Pancreas (tissue), 10 donors: ENCODE data around the gene BAD. TPM values are rescaled to one million over a fixed set of nuclear protein-coding genes. Genes with fewer than 3 reads are reported as not detected.
A peak's percentile ranks its signal among the peaks of the same experiment; 100 is the strongest.

Experiments used
- ATAC-seq, 4 donors: fragments of 200-7000 bp; cut with Tn5 transposase; one replicate each; pipeline versions ENCODE4 v1.8.0 to v1.9.1; 2020; ENCODE audit warnings: mild to moderate bottlenecking in 4 of 4, moderate library complexity in 4 of 4
- DNase-seq, 6 donors: peaks; one replicate each; pipeline ENCODE4 v3.0.0-alpha.2; 2020
- FAIRE-seq: peaks from 2 replicates; lab custom pipeline; 2012; peaks lifted over from hg19 to GRCh38; lab: Jason Lieb, UNC
- H3K27ac ChIP-seq, 4 donors: fragments of 200-600 bp; sonication (generic); 1 replicate in 3 of 4; 2 replicates in 1 of 4; pipeline versions ENCODE4 v1.5.0 to v1.8.0; 2020
- H3K27me3 ChIP-seq, 4 donors: fragments of 200-600 bp; one replicate each; pipeline ENCODE4 v1.8.0; 2021
- H3K36me3 ChIP-seq, 3 donors: fragments of 200-600 bp; sonication (generic) in 1 of 3; one replicate each; pipeline versions ENCODE4 v1.5.0 to v1.8.0; 2020 to 2021
- H3K4me1 ChIP-seq, 3 donors: fragments of 200-600 bp; one replicate each; pipeline ENCODE4 v1.8.0; 2021
- H3K4me3 ChIP-seq, 4 donors: fragments of 200-600 bp; sonication (generic) in 2 of 4; one replicate each; pipeline versions ENCODE4 v1.5.0 to v1.8.0; 2020 to 2021
- H3K9me3 ChIP-seq, 4 donors: fragments of 200-600 bp; one replicate each; pipeline ENCODE4 v1.8.0; 2021
- CTCF ChIP-seq, 4 donors: fragments of 200-600 bp; sonication (generic) in 3 of 4; IDR thresholded peaks; one replicate each; pipeline versions ENCODE4 v1.5.0 to v1.8.0; 2021; ENCODE audit warnings: antibody characterized with exemption in 4 of 4
- WGBS, 2 donors: extraction: QIAGEN DNeasy Blood & Tissue Kit; methylation state at CpG; one replicate each; pipeline ENCODE4 v1.1.7; 2013; 5-methylcytosine and 5-hydroxymethylcytosine counted together
- intact Hi-C, 3 donors: fragments of 100-400 bp; cut with DNase I; formaldehyde crosslinking; loops; one replicate each; pipeline versions ENCODE4 v1.11.1 to v1.14.2; 2022
- polyA plus RNA-seq, 2 donors: library from polyadenylated mRNA; stranded (reverse); fragments of 200-250 nt; gene quantifications; one replicate each; pipeline ENCODE4 v1.2.3, GENCODE V29; 2013
- total RNA-seq, 6 donors: library from RNA; stranded (reverse); fragmentation: NEBNext Ultra II Directional in 4 of 6; extraction: Animal tissue kit (Norgen Biotek cat#: 25700) in 4 of 6; gene quantifications; one replicate each; pipeline versions ENCODE4 v1.2.1 to v1.2.4, GENCODE V29; 2021 to 2023
- donor health status: healthy with polysubstance abuse.
- donor health status: DM: no; HTN: no; CAD: no; lungs with moderate emphysema.
- donor health status: DM: no; HTN: no; CAD: no.
- donor health status: control.
- donor health status: control.
- donor health status: Bipolar disorder and iron deficiency.
- donor health status: DM: yes; HTN: yes; CAD: no.
- donor health status: DM: no; HTN: no; CAD: no.
- donor health status: DM: no; HTN: no; CAD: no.
- donor health status: DM: yes; HTN: yes; CAD: no.

Gene BAD
- total and polyA plus RNA-seq, 8 donors, result 21.5 to 66.3 (median 24.5) TPM

DNA sequence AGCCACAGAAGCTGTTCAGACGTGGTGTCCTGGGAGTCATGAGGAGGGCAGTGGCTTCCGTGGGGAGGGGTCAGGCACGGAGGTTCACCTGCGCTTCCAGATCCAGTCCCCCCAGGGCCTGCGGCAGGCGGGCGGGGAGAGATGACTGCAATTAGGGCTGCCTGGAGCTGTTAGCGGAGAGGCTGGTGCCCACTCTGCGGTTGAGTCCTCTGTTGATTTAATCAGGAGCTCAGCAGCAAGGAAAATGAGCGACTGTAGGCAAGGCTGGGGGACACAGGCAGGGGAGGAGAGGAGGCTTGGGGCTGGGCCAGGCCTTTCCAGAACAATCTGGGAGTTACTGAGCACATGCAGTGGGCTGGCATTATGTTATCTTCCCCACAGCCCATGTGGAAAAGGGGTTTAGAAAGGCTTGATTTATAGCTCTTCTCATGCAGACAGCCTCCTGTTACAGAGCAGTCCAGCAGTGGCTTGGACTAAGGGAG, 20.1 kb downstream of the BAD start:
- Histone ChIP-seq H3K36me3 (no peaks in the 10 kb centered on the region), H3K27me3 (no peaks in the 10 kb centered on the region), H3K27ac (no peak overlapping the region), H3K9me3 (no peaks in the 10 kb centered on the region), H3K4me1 (peaks cover 0 to 12% (median 5%) of the 10 kb centered on the region in 3 donors), H3K4me3 (no peak overlapping the region)
- WGBS, 2 donors, result 88 to 96% methylated on average over 10 of the region's 10 CpGs
- no peak for TF ChIP-seq CTCF (IDR thresholded peaks at IDR 0.05)
- peak in 1 of 6 donors; percentile 62 for DNase-seq
- intact Hi-C loops, result loop anchor here in 1 of 3 donors (5.0 kb wide), 1 partner anchor 57 kb away; the partner anchor contains the start of gene FERMT3
- no peak for FAIRE-seq
- no peak for ATAC-seq

DNA sequence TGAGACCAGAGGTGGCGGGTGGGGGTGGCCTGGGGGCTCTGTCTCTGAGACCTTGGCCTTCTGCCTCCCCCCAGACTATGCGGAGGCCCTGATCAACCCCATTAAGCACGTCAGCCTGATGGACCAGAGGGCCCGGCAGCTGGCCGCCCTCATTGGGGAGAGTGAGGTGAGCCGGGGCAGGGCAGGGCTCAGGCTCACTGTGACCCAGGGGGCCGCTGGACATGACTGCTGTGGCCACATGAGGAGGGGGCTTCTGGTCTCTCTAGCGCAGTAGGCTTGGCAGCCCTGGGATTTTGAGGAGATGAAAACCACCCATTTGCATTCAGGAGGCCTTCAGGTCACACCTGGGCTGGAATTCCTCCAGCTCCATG, 20.5 kb downstream of the BAD start:
- Histone ChIP-seq H3K9me3 (no peaks in the 10 kb centered on the region), H3K27ac (no peak overlapping the region), H3K4me1 (peaks cover 0 to 12% (median 5%) of the 10 kb centered on the region in 3 donors), H3K4me3 (no peak overlapping the region), H3K27me3 (no peaks in the 10 kb centered on the region), H3K36me3 (peaks cover 0 to 2% (median 0%) of the 10 kb centered on the region in 3 donors)
- TF ChIP-seq CTCF (IDR thresholded peaks at IDR 0.05), result no peak
- no peak for DNase-seq
- intact Hi-C loops, result loop anchor here in 1 of 3 donors (5.0 kb wide), 1 partner anchor 57 kb away; the partner anchor contains the start of gene FERMT3
- FAIRE-seq, result no peak
- 95 to 96% methylated on average over 8 of the region's 8 CpGs for WGBS, 2 donors
- no peak for ATAC-seq

DNA sequence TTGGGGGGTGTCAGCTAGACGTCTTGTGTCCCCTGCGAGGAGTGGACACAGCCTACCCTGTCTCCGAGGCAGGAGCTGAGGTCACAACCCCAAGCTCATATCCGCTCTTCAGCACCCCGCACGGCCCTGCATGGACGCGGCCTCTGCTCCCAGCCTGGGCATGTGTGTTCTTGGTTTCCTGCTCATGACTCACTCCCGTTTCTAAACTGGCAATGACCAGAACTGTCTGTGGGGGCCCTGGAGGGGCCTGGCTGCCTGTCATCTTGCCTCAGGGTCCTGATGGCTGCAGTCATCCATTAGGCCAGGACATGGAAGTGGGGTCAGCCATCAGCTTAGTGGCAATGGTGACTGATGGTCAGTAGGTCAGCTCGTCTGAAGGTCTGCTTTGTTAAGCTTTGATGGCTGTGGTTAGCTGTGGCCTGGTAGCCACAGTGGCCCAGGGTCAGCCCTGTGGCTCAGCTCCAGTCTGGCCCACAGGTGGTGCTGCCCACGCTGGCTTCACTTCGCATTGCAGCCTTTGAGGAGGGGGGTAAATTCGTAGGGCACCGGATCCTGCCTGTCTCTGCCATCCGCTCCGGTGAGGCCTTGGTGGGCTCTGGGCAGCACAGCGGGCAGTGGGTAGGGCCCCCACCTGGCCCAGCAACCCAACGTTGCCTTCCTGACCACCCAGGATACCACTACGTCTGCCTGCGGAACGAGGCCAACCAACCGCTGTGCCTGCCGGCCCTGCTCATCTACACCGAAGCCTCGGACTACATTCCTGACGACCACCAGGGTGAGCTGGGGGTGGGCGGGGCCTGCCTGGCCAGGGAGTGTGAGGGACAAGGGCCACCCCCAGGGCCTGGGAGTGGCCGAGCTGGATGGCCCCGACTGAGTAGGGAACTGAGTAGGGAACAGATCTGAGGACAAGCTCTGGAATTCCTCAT, 21.2 kb downstream of the BAD start:
- H3K4me1 ChIP-seq, result peaks cover 0 to 5% (median 0%) of the 10 kb centered on the region in 3 donors
- ATAC-seq, result no peak
- no peak for FAIRE-seq
- peak in 3 of 6 donors; percentile 44 to 74 (median 45) for DNase-seq
- TF ChIP-seq CTCF (IDR thresholded peaks at IDR 0.05), result no peak
- 86 to 88% methylated on average over 29 of the region's 29 CpGs for WGBS, 2 donors
- intact Hi-C loops, result loop anchor here in 1 of 3 donors (5.0 kb wide), 1 partner anchor 56 kb away; the partner anchor contains the start of gene FERMT3
- H3K36me3 ChIP-seq, result peaks cover 0 to 8% (median 0%) of the 10 kb centered on the region in 3 donors
- H3K9me3 ChIP-seq, result no peaks in the 10 kb centered on the region
- H3K27me3 ChIP-seq, result no peaks in the 10 kb centered on the region
- no peak overlapping the region for H3K4me3 ChIP-seq
- no peak overlapping the region for H3K27ac ChIP-seq

DNA sequence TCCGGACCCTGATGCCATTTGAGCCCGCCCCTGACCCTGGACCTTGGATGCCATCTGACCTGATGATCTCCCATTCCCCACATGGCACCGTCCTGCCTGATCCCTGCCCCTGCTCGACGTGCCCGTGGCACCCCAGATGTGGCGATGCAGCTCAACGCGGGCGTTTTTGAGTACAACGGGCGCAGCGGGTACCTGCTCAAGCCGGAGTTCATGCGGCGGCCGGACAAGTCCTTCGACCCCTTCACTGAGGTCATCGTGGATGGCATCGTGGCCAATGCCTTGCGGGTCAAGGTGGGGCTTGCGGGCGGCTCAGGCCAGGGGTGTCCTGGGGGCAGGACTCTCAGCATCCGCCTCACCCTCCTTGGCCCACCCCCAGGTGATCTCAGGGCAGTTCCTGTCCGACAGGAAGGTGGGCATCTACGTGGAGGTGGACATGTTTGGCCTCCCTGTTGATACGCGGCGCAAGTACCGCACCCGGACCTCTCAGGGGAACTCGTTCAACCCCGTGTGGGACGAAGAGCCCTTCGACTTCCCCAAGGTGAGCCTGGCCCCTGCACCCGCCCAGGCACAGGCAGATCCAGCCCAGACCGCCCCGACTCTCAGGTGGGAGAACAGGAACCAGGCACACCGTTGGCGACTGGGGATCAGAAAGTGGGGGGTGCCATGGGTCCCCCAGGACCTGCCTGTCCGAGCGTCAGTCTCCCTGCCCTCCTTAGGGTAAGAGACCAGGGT, 22.0 kb downstream of the BAD start:
- Histone ChIP-seq H3K9me3 (no peaks in the 10 kb centered on the region), H3K4me3 (no peak overlapping the region), H3K4me1 (no peaks in the 10 kb centered on the region), H3K27me3 (no peaks in the 10 kb centered on the region), H3K36me3 (peaks cover 0 to 10% (median 0%) of the 10 kb centered on the region in 3 donors), H3K27ac (no peak overlapping the region)
- intact Hi-C loops, result loop anchor here in 1 of 3 donors (5.0 kb wide), 1 partner anchor 55 kb away; the partner anchor contains the start of gene FERMT3
- 94% methylated on average over 42 of the region's 42 CpGs for WGBS, 2 donors
- ATAC-seq (no peak), DNase-seq (peak in 3 of 6 donors; percentile 37 to 76 (median 57)), FAIRE-seq (no peak)
- TF ChIP-seq CTCF (IDR thresholded peaks at IDR 0.05), result no peak
